ENCODE measurements around the gene FAH. TPM values are rescaled to one million over a fixed set of nuclear protein-coding genes. Genes with fewer than 3 reads are reported as not detected.

FAH gene
- total RNA-seq, 1 donor from 2014 or later = 23.4 TPM

DNA sequence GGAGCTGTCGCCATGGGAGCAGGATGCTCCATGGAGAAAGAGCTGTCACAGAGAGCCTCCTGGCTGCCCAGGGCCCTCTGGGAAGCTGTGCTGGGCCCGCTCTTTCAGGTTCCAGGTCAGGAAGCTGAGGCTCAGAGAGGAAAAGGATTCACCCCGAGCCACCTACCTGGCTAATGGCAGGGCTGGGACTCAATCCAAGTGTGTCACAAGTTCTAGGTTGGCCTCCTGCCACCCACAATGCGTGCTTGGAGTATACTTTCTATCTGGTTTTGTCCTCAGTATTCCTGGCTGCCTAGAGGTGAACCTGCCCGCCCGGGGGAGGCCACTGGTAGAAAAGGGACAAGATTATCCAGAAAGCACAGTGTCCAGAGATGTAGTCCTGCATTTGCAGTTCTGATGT lies 23.6 kb downstream of the FAH start:
- TF ChIP-seq, protein P1, sequence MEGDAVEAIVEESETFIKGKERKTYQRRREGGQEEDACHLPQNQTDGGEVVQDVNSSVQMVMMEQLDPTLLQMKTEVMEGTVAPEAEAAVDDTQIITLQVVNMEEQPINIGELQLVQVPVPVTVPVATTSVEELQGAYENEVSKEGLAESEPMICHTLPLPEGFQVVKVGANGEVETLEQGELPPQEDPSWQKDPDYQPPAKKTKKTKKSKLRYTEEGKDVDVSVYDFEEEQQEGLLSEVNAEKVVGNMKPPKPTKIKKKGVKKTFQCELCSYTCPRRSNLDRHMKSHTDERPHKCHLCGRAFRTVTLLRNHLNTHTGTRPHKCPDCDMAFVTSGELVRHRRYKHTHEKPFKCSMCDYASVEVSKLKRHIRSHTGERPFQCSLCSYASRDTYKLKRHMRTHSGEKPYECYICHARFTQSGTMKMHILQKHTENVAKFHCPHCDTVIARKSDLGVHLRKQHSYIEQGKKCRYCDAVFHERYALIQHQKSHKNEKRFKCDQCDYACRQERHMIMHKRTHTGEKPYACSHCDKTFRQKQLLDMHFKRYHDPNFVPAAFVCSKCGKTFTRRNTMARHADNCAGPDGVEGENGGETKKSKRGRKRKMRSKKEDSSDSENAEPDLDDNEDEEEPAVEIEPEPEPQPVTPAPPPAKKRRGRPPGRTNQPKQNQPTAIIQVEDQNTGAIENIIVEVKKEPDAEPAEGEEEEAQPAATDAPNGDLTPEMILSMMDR (IDR thresholded peaks at IDR 0.05) = no peak
- Histone ChIP-seq H3K9me3 (no peaks in the 10 kb centered on the region), H3K4me3 (no peak overlapping the region), H3K27me3 (no peaks in the 10 kb centered on the region), H3K27ac (peak overlapping the region in 1 of 2 donors; percentile 91), H3K36me3 (peaks cover 7 to 12% of the 10 kb centered on the region in 2 donors), H3K4me1 (peaks cover 31 to 47% of the 10 kb centered on the region in 2 donors)
- DNase-seq (ENCODE audit: low spot score in 2 of 2) = no peak
- intact Hi-C loops (cut with DNase I) = loop anchor here (10.0 kb wide), 2 partner anchors 308 to 518 kb away; partner anchors contain the start of gene ABHD17C

GRCh38 chr15:80177156-80177555 lies 24.4 kb downstream of the FAH start:
- intact Hi-C loops (cut with DNase I) = loop anchor here (10.0 kb wide), 2 partner anchors 308 to 518 kb away; partner anchors contain the start of gene ABHD17C
- H3K9me3 ChIP-seq = no peaks in the 10 kb centered on the region
- H3K36me3 ChIP-seq = peaks cover 7 to 8% of the 10 kb centered on the region in 2 donors
- TF ChIP-seq, protein P1 (IDR thresholded peaks at IDR 0.05) = no peak
- H3K4me3 ChIP-seq = no peak overlapping the region
- peaks cover 31 to 47% of the 10 kb centered on the region in 2 donors for H3K4me1 ChIP-seq
- DNase-seq (ENCODE audit: low spot score in 2 of 2) = no peak
- H3K27me3 ChIP-seq = no peaks in the 10 kb centered on the region
- H3K27ac ChIP-seq = peak overlapping the region; percentile 78 to 91

GRCh38 chr15:80179025-80179759 lies 26.4 kb downstream of the FAH start:
- peak overlapping the region; percentile 20 to 24 for H3K4me3 ChIP-seq
- peak in 1 of 2 donors; percentile 72 for DNase-seq (ENCODE audit: low spot score in 2 of 2)
- TF ChIP-seq, protein P1 (IDR thresholded peaks at IDR 0.05) = no peak
- peaks cover 17 to 36% of the 10 kb centered on the region in 2 donors for H3K4me1 ChIP-seq
- intact Hi-C loops (cut with DNase I) = loop anchor here (1.0 to 10.0 kb wide), 3 partner anchors 27 to 516 kb away; partner anchors contain the start of genes ABHD17C and FAH
- H3K27ac ChIP-seq = peak overlapping the region; percentile 78 to 93
- H3K27me3 ChIP-seq = no peaks in the 10 kb centered on the region
- H3K9me3 ChIP-seq = no peaks in the 10 kb centered on the region
- H3K36me3 ChIP-seq = peaks cover 7 to 8% of the 10 kb centered on the region in 2 donors

GRCh38 chr15:80179935-80180334 lies 27.1 kb downstream of the FAH start:
- TF ChIP-seq, protein P1 (IDR thresholded peaks at IDR 0.05) = no peak
- no peaks in the 10 kb centered on the region for H3K9me3 ChIP-seq
- no peak for DNase-seq (ENCODE audit: low spot score in 2 of 2)
- peak overlapping the region; percentile 78 to 93 for H3K27ac ChIP-seq
- no peaks in the 10 kb centered on the region for H3K27me3 ChIP-seq
- H3K36me3 ChIP-seq = peaks cover 7 to 14% of the 10 kb centered on the region in 2 donors
- peaks cover 11 to 31% of the 10 kb centered on the region in 2 donors for H3K4me1 ChIP-seq
- H3K4me3 ChIP-seq = no peak overlapping the region
- intact Hi-C loops (cut with DNase I) = loop anchor here (1.0 to 10.0 kb wide), 3 partner anchors 28 to 515 kb away; partner anchors contain the start of genes ABHD17C and FAH

DNA sequence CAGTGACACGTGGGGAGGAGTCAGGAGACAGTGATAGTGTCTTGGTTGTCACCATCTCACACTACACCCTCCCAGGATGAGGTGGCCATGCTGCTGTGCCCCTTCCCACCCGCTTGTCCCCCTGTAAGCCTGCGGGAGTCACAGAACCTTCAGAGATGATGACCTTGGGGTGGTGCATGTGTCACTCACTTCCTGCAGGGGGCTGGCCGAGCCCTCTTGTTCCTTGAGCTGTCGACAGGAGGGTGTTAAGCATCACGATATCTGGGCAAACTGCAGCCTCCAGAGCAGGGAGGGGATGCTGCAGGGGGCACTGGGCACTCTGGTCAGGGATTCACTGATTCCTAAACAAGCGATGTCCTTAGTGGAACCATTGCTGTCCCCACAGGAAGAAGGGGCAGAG lies 27.7 kb downstream of the FAH start:
- TF ChIP-seq, protein P1 (IDR thresholded peaks at IDR 0.05) = no peak
- Histone ChIP-seq H3K4me3 (no peak overlapping the region), H3K36me3 (peaks cover 7 to 19% of the 10 kb centered on the region in 2 donors), H3K27me3 (no peaks in the 10 kb centered on the region), H3K9me3 (no peaks in the 10 kb centered on the region), H3K27ac (peak overlapping the region; percentile 78 to 93), H3K4me1 (peaks cover 6 to 25% of the 10 kb centered on the region in 2 donors)
- intact Hi-C loops (cut with DNase I) = no loop called here
- DNase-seq (ENCODE audit: low spot score in 2 of 2) = no peak
